Uterus (tissue), 4 donors: ENCODE measurements around the gene PSENEN. TPM values are rescaled to one million over a fixed set of nuclear protein-coding genes. Genes with fewer than 3 reads are reported as not detected.

Experiments
- DNase-seq, 2 donors: peaks; one replicate each; pipeline ENCODE4 v3.0.0-alpha.2; 2019 to 2020
- H3K27ac ChIP-seq, 2 donors: fragments of 200-600 bp; sonication (generic); 1 replicate in 1 of 2; 2 replicates in 1 of 2; pipeline ENCODE4 v1.5.1; 2016 to 2018
- H3K27me3 ChIP-seq, 2 donors: fragments of 200-600 bp; sonication (generic); one replicate each; pipeline ENCODE4 v1.5.1; 2018 to 2019; ENCODE audit warnings: control low read depth in 1 of 2
- H3K36me3 ChIP-seq, 2 donors: fragments of 200-600 bp; sonication (generic); one replicate each; pipeline ENCODE4 v1.5.1; 2019; ENCODE audit warnings: control low read depth in 1 of 2
- H3K4me1 ChIP-seq, 2 donors: fragments of 200-600 bp; sonication (generic); one replicate each; pipeline ENCODE4 v1.5.1; 2018 to 2019; ENCODE audit warnings: control low read depth in 1 of 2
- H3K4me3 ChIP-seq, 2 donors: fragments of 200-600 bp; sonication (generic); 1 replicate in 1 of 2; 2 replicates in 1 of 2; pipeline ENCODE4 v1.5.1; 2018 to 2019; ENCODE audit warnings: mild to moderate bottlenecking in 1 of 2
- H3K9me3 ChIP-seq, 2 donors: fragments of 200-600 bp; sonication (generic); one replicate each; pipeline ENCODE4 v1.5.1; 2019; ENCODE audit warnings: control low read depth in 1 of 2
- POLR2A ChIP-seq, 2 donors: fragments of 450-650 bp; IDR thresholded peaks; one replicate each; pipeline ENCODE4 v1.6.1; 2016; ENCODE audit warnings: antibody characterized with exemption in 2 of 2, mild to moderate bottlenecking in 1 of 2, moderate library complexity in 1 of 2
- intact Hi-C: fragments of 100-400 bp; cut with DNase I; formaldehyde crosslinking; loops from one replicate; pipeline ENCODE4 v1.15.1; 2023; ENCODE audit warnings: low total_unique reads
- total RNA-seq, 4 donors: library from RNA; depleted of rRNA in 3 of 4; stranded (reverse); fragments of >200 nt in 3 of 4; gene quantifications; one replicate each; pipeline versions ENCODE4 v1.1.0 to v1.2.4, GENCODE V29; 2014 to 2023
- TF ChIP-seq, protein P1 (sequence below), 4 experiments: fragments of 200-600 bp in 2 of 4; fragments of 450-650 bp in 2 of 4; sonication (generic) in 2 of 4; IDR thresholded peaks; one replicate each; pipeline ENCODE4 v1.5.1; 2016 to 2019; ENCODE audit warnings: antibody characterized with exemption in 4 of 4, mild to moderate bottlenecking in 2 of 4, moderate library complexity in 1 of 4
- donor health status: DM: yes; HTN: yes; CAD: no.

Gene PSENEN
- total RNA-seq, 4 donors from 2014 or later: 5.3 to 37.3 (median 18.8) TPM

DNA sequence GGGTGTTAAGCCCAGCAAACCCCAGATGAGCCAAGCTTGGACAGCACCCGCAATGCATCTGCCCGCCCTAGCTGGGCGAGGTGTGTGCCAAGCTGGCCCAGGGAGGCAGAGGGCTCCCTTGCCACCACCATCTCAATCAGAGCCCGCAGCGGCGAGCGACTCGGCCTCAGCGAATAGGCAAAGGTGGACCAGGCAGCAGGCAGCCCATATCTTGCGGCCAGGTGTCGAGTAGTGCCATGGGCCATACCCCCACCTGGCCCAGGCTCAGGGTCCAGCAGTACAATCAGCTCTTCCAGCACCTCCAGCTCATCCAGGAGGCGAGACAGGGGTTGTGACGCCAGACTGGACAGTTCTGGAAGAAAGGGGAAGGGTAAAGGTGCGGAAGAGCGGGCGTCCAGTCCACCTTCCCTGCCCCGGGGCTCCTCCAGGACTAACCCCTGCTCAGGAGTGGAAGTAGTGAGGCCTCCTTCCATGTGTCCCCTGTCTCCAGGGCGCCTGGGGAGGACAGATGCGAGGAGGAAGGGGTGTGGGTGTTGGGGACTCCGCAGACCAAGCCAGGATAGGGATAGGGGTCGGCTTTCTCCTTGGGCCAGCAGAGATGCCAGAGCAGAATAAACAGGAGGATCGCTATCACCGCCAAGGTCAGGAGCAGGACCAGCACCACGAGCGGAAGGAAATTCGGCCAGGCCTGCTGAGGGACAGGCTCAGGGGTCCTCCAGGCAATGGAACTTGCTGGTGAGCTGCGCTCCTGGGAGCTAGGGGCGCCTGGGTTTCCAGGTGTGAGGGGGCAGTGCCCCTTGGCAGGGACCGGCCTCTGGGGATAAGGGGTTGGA lies 6.0 kb upstream of the PSENEN start:
- intact Hi-C loops: no loop called here
- H3K9me3 ChIP-seq: no peaks in the 10 kb centered on the region
- no peaks in the 10 kb centered on the region for H3K36me3 ChIP-seq
- TF ChIP-seq, protein P1, sequence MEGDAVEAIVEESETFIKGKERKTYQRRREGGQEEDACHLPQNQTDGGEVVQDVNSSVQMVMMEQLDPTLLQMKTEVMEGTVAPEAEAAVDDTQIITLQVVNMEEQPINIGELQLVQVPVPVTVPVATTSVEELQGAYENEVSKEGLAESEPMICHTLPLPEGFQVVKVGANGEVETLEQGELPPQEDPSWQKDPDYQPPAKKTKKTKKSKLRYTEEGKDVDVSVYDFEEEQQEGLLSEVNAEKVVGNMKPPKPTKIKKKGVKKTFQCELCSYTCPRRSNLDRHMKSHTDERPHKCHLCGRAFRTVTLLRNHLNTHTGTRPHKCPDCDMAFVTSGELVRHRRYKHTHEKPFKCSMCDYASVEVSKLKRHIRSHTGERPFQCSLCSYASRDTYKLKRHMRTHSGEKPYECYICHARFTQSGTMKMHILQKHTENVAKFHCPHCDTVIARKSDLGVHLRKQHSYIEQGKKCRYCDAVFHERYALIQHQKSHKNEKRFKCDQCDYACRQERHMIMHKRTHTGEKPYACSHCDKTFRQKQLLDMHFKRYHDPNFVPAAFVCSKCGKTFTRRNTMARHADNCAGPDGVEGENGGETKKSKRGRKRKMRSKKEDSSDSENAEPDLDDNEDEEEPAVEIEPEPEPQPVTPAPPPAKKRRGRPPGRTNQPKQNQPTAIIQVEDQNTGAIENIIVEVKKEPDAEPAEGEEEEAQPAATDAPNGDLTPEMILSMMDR (IDR thresholded peaks at IDR 0.05): no peak
- TF ChIP-seq POLR2A (IDR thresholded peaks at IDR 0.05): no peak
- peak overlapping the region in 1 of 2 donors; percentile 82 for H3K27ac ChIP-seq
- peak overlapping the region; percentile 60 to 62 for H3K4me3 ChIP-seq
- H3K4me1 ChIP-seq: peaks cover 0 to 10% of the 10 kb centered on the region in 2 donors
- no peaks in the 10 kb centered on the region for H3K27me3 ChIP-seq
- DNase-seq: no peak

DNA sequence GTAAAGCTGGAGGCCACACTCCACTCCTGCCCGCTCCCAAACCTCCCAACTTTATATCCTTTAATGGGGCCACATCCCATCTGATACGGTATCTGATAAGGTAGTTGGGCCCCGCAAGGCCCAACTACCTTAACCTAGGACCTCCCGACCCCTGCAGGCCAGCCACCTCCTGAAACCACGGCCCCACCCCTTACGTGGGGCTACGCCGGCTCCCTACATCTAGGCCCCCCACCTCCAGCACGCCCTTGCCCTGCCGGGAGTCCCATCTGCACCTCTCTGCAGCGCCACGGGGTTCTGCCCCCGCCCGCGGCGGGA lies 5.4 kb upstream of the PSENEN start:
- Histone ChIP-seq H3K27me3 (no peaks in the 10 kb centered on the region), H3K4me1 (peaks cover 0 to 10% of the 10 kb centered on the region in 2 donors), H3K9me3 (no peaks in the 10 kb centered on the region), H3K27ac (peak overlapping the region; percentile 56 to 82), H3K36me3 (no peaks in the 10 kb centered on the region), H3K4me3 (peak overlapping the region; percentile 60 to 62)
- intact Hi-C loops: no loop called here
- TF ChIP-seq POLR2A (IDR thresholded peaks at IDR 0.05): no peak
- TF ChIP-seq, protein P1 (IDR thresholded peaks at IDR 0.05): no peak
- no peak for DNase-seq

DNA sequence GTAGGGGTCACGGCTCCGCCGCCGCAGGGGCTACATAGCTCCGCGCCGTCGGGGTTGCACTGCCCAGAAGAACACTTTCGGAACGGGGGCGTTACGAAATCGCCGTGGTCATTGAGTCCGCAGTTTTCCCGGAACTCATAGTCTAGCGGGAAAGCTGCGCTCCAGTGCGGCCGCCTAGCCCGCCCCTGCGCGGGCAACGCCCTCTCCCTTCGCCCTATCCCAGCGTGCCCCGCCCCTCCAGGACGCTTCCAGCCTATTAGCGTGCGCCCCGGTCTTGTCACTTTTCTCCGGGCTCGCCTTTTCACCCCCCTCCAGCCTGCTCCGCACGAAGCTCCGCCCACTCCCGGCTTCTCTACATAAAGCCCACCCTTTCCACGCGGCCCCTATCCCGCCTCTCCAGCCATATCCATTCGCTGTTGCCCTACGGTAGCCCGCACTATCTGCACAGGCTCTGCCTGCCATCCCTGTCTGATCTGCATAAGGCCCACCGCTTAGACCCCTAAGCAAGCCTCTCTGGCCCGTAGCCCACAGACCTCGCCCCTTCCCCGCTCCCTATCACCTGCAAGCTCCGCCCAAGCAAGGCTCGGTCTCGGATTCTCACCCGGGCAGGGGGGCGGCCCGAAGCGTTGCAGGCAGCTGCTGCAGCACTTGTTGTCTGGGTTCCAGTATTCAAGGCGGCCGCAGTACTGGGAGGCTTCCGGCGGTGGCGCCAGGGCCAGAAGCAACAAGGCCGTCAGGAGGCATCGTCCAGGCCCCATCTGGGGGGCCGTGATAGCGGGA lies 4.8 kb upstream of the PSENEN start:
- intact Hi-C loops: no loop called here
- DNase-seq: peak; percentile 98
- peak overlapping the region; percentile 60 to 62 for H3K4me3 ChIP-seq
- no peaks in the 10 kb centered on the region for H3K27me3 ChIP-seq
- peaks cover 0 to 10% of the 10 kb centered on the region in 2 donors for H3K4me1 ChIP-seq
- H3K36me3 ChIP-seq: no peaks in the 10 kb centered on the region
- H3K27ac ChIP-seq: peak overlapping the region; percentile 56 to 82
- TF ChIP-seq, protein P1 (IDR thresholded peaks at IDR 0.05): no peak
- peak; percentile 12 to 22 for TF ChIP-seq POLR2A (IDR thresholded peaks at IDR 0.05)
- H3K9me3 ChIP-seq: no peaks in the 10 kb centered on the region

DNA sequence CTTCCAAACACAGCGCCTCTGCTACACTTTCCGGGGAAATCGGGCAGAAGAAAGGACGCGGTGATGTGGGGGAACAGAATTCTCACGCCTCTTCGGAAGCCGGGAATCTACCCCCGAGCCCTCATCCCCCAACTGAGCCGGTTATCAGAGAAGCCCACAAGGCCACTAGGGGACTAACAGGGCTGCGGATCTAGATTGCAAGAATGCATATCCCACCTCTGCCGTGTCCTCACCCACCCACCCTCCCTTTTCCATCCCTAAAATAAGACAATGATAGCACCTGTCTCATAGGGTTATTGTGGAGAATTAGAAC lies 4.3 kb upstream of the PSENEN start:
- intact Hi-C loops: no loop called here
- Histone ChIP-seq H3K4me3 (peak overlapping the region; percentile 60 to 62), H3K27me3 (no peaks in the 10 kb centered on the region), H3K27ac (peak overlapping the region; percentile 42 to 69), H3K9me3 (no peaks in the 10 kb centered on the region), H3K36me3 (no peaks in the 10 kb centered on the region), H3K4me1 (peaks cover 2 to 14% of the 10 kb centered on the region in 2 donors)
- DNase-seq: no peak
- TF ChIP-seq, protein P1 (IDR thresholded peaks at IDR 0.05): no peak
- no peak for TF ChIP-seq POLR2A (IDR thresholded peaks at IDR 0.05)
